Activated T-cell treated with anti-CD3 and anti-CD28 coated beads, Interleukin-2, amount 50 U/mL, for 1 hour (primary cell): ENCODE data around the gene LYG1.

Experiments
- DNase-seq: peaks from one replicate; pipeline ENCODE4 v3.0.0-alpha.2; 2020

The LYG1 gene

GRCh38 chr2:99261242-99261641 lies 39.8 kb downstream of the LYG1 start:
- DNase-seq, result no peak

GRCh38 chr2:99260184-99260583 lies 40.8 kb downstream of the LYG1 start:
- no peak for DNase-seq

GRCh38 chr2:99259465-99259864 lies 41.5 kb downstream of the LYG1 start:
- DNase-seq, result no peak

GRCh38 chr2:99256677-99257076 lies 44.3 kb downstream of the LYG1 start:
- no peak for DNase-seq

GRCh38 chr2:99255491-99256318 lies 45.3 kb downstream of the LYG1 start, which contains the start of gene LYG2:
LYG2 (minus strand) TSS chr2:99255666; CDS start chr2:99254260, 1,406 bp downstream.
- no peak for DNase-seq

- DNase-seq, result no peak
These were observed 51.0 kb downstream of the LYG1 start for GRCh38 chr2:99249951-99250350.

GRCh38 chr2:99242151-99242550 lies 58.8 kb downstream of the LYG1 start:
- DNase-seq, result no peak

GRCh38 chr2:99240431-99240830 lies 60.6 kb downstream of the LYG1 start:
- no peak for DNase-seq

- DNase-seq, result no peak
These were observed 62.4 kb downstream of the LYG1 start for GRCh38 chr2:99238599-99238998.
